Measurements from ENCODE around the gene TEKT3. TPM values are rescaled to one million over a fixed set of nuclear protein-coding genes. Genes with fewer than 3 reads are reported as not detected.

The TEKT3 gene
- total RNA-seq, 1 donor from 2014 or later: 0.54 TPM

GRCh38 chr17:15298176-15298575 is 43.2 kb downstream of the TEKT3 start:
- no peak overlapping the region for H3K4me3 Mint-ChIP-seq (ENCODE audit: unreplicated experiment)
- no peaks in the 10 kb centered on the region for H3K4me1 Mint-ChIP-seq (ENCODE audit: low read depth, unreplicated experiment)
- H3K27me3 Mint-ChIP-seq (ENCODE audit: unreplicated experiment): no peaks in the 10 kb centered on the region
- TF ChIP-seq CTCF (IDR thresholded peaks at IDR 0.05; ENCODE audit: partially characterized antibody, unreplicated experiment): no peak
- DNase-seq: no peak
- H3K36me3 Mint-ChIP-seq (ENCODE audit: unreplicated experiment): no peaks in the 10 kb centered on the region
- no peaks in the 10 kb centered on the region for H3K9me3 Mint-ChIP-seq (ENCODE audit: unreplicated experiment)
- no peak overlapping the region for H3K27ac Mint-ChIP-seq (ENCODE audit: unreplicated experiment)

- Mint-ChIP-seq H3K27me3 (ENCODE audit: unreplicated experiment) (no peaks in the 10 kb centered on the region), H3K27ac (ENCODE audit: unreplicated experiment) (no peak overlapping the region), H3K9me3 (ENCODE audit: unreplicated experiment) (no peaks in the 10 kb centered on the region), H3K4me1 (ENCODE audit: low read depth, unreplicated experiment) (no peaks in the 10 kb centered on the region), H3K36me3 (ENCODE audit: unreplicated experiment) (no peaks in the 10 kb centered on the region), H3K4me3 (ENCODE audit: unreplicated experiment) (no peak overlapping the region)
- TF ChIP-seq CTCF (IDR thresholded peaks at IDR 0.05; ENCODE audit: partially characterized antibody, unreplicated experiment): no peak
- no peak for DNase-seq
Observed at GRCh38 chr17:15293558-15293957, 47.8 kb downstream of the TEKT3 start.

GRCh38 chr17:15291674-15292361 is 49.6 kb downstream of the TEKT3 start:
- TF ChIP-seq CTCF (IDR thresholded peaks at IDR 0.05; ENCODE audit: partially characterized antibody, unreplicated experiment): no peak
- Mint-ChIP-seq H3K36me3 (ENCODE audit: unreplicated experiment) (no peaks in the 10 kb centered on the region), H3K4me1 (ENCODE audit: low read depth, unreplicated experiment) (no peaks in the 10 kb centered on the region), H3K27me3 (ENCODE audit: unreplicated experiment) (no peaks in the 10 kb centered on the region), H3K27ac (ENCODE audit: unreplicated experiment) (no peak overlapping the region), H3K4me3 (ENCODE audit: unreplicated experiment) (no peak overlapping the region), H3K9me3 (ENCODE audit: unreplicated experiment) (no peaks in the 10 kb centered on the region)
- DNase-seq: no peak

- TF ChIP-seq CTCF (IDR thresholded peaks at IDR 0.05; ENCODE audit: partially characterized antibody, unreplicated experiment): no peak
- Mint-ChIP-seq H3K27ac (ENCODE audit: unreplicated experiment) (no peak overlapping the region), H3K4me1 (ENCODE audit: low read depth, unreplicated experiment) (no peaks in the 10 kb centered on the region), H3K27me3 (ENCODE audit: unreplicated experiment) (no peaks in the 10 kb centered on the region), H3K4me3 (ENCODE audit: unreplicated experiment) (no peak overlapping the region), H3K9me3 (ENCODE audit: unreplicated experiment) (no peaks in the 10 kb centered on the region), H3K36me3 (ENCODE audit: unreplicated experiment) (no peaks in the 10 kb centered on the region)
- no peak for DNase-seq
Observed at GRCh38 chr17:15290605-15291004, 50.8 kb downstream of the TEKT3 start.

GRCh38 chr17:15289285-15290183 is 51.9 kb downstream of the TEKT3 start:
- Mint-ChIP-seq H3K9me3 (ENCODE audit: unreplicated experiment) (no peaks in the 10 kb centered on the region), H3K4me1 (ENCODE audit: low read depth, unreplicated experiment) (no peaks in the 10 kb centered on the region), H3K36me3 (ENCODE audit: unreplicated experiment) (no peaks in the 10 kb centered on the region), H3K27ac (ENCODE audit: unreplicated experiment) (no peak overlapping the region), H3K4me3 (ENCODE audit: unreplicated experiment) (no peak overlapping the region), H3K27me3 (ENCODE audit: unreplicated experiment) (no peaks in the 10 kb centered on the region)
- DNase-seq: no peak
- no peak for TF ChIP-seq CTCF (IDR thresholded peaks at IDR 0.05; ENCODE audit: partially characterized antibody, unreplicated experiment)
